Germinal center (tissue), 1 donor: Measurements from ENCODE around the gene SENP8.

ENCODE experiments used
- DNase-seq: peaks from one replicate; pipeline ENCODE4 v3.0.0; 2012; ENCODE audit warnings: mixed read lengths, low spot score

The SENP8 gene

DNA sequence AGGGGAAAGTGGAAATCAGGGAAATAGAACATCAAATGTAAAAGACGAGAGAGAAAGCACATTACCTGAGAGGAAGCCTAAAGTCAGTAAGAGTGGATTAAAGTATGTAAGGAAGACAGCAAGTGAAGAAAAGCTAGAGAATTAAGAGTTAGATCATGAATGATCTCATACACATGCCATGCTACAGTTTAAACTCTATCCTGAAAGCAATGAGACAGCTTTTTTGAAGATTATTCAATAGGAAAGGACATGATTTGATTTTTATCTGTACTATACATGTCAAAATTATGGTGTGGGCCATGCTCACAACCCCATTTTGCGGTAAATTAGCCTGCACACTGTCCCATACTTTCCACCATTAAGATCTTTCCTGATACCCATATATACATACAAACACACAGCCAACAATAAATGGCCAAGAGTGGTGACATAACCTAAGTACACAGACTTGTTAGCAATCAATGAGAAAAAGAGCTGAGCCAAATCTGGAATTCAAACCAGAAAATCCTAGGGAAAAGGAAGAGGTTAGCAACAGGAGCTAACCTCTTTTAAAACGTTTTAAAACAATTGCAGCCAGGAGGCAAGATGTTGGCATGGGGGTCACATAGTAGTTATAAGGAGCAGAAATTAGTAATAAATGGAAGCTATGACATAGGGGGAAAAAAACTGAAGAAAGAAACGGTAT lies 4.7 kb upstream of the SENP8 start:
- no peak for DNase-seq

DNA sequence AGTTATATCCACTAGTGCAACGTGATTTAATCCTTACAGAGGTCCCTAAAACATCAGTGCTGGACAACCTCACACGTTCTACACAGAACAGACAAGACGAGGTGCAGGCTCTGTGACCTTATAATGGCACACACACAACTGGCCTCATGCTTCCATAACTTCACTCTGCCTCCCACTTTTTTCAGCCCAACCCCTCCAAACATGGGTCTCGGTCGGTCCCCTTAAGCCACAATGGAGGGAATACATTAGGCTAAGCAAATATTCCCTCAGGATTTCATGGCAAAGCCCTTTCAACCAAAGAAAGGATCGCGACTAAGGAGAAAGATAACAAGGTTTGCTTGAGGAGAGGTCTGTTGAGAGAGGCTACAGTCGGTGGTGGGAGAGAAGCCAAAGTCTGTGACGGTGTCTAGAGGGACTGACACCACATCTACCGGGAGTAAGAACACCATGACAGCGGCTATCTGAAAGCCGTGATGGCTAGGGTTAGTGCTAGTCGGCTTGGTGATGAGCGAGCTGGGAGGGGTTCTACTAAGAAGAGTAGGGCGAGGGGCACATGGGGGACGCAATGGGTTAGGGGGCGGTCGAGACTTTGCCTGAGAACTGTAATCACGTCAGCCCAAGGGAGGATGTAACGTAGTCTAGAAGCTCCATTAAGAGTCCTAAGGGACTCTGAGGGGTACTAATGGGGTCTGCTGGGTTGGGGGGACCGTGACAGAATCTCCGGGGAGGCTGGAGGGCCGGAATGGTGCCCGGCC lies 1.3 kb upstream of the SENP8 start:
- peak; percentile 19 for DNase-seq

DNA sequence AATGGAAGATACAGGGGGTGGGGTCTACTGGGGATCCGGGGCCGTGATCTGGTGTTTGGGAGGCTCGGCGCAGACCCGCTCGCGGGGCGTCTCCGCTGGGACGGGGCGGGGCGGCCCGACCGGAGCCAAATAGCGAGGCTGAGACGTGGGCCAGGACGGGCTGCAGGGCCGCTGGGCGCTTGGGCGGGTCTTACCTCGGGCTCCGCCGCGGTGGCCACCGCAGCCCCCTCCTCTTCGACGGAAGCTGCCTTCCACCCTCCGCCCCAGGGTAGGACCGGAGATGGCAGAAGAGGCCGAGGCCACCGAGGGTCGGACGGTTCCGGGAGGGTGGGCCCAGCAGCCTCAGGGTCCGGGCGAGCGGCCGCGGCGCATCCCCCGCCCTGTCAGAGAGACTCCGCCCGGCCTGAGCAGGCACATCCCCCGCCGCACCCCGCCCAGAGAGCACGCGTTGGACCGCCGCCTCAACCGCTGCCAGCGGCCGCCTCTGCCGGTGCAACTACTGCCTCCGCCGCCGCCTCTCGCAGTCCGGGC lies 652 bp upstream of the SENP8 start:
- peak; percentile 76 for DNase-seq

DNA sequence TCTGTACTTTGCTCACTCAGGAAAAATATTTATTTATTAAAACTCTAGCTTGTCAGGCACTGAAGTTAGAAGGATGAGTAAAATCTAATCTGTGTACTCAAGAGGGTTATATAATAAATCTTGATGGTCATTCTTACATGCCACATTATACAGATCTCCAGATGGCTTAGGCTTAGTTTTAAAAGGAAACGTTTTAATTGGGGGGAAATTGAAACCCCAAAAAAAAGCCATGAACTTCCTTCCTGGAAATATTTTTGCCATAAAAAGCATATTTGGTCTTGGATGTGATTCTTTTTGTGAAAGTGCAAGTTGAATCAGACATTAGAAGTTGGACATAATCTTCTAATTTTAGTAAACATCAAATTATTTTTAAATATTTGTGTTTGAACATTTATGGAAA lies 6.0 kb downstream of the SENP8 start:
- no peak for DNase-seq

DNA sequence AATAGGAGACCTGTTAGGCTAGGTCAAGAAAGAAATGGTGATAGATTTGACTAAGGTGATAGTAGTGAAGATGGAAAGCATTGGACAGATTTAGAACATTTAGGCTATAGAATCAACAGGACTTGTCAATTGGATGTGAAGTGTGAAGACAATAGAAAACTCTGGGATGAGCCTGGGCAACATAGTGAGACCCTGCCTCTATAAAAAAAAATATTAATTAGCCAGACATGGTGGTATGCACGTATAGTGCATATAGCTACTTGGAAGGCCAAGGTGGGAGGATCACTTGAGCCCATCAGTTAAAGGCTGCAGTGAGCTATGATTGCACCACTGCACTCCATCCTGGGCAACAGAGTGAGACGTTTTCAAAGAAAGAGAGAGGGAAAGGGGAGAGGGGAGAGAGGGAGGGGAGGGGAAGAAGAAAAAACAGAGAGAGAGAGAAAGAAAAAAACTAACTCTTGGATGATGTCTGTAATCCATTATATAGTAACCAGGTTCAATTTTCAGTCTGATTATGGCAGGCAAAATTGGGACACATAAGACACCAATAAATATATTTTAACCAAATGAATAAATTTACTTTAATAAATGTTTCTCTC lies 9.6 kb downstream of the SENP8 start:
- no peak for DNase-seq

DNA sequence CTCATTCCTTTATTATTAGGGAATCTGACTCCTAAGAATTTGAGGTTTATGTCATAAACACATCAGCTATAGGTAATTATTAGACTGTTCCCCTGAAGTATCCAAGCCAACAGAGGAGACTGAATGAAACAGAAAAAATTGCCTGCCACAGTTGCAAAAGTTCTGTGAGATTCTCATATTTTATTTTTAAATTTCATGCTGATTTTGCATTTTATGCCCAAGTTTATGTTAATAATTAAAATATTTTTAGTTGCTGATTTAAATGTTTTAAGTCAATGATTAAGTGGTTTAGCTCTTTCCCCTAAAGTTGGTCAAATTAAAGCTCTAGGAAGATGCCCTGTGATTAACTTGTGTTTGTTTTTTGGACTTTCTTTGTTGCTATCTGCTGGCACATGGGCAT lies 10.2 kb downstream of the SENP8 start:
- no peak for DNase-seq

DNA sequence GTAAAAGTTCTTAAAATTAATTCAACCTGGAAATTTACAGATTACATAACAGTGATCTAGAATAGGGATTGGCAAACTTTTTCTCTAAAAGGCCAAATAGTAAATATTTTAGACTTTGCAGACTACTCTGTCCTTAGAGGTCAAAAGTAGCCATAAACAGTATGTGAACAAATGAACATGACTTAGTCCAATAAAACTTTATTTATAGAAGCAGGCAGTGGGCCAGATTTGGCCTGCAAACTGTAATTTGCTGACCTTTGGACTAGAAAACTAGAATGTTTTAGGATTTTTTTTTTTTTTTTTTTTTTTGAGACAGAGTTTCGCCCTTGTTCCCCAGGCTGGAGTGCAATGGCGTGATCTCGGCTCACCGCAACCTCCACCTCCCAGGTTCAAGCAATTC lies 12.1 kb downstream of the SENP8 start:
- no peak for DNase-seq

DNA sequence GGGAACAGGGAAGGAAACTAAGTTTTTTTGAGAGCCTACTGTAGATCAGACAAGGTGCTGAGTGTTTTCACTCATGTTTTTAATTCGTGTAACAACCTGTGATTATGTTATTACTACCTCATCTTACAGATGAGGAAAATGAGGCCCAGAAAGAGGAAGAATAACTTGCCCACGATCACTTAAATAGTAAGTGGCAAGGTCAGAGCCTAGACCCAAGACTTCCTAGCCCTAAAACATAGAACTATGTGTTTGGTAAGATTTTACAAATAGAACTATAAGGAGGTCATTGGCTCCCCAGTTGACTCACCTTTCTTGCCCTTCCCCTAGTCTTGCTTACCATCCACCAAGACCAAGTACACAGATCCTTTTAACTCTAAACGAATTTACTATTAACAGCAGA lies 13.7 kb downstream of the SENP8 start:
- DNase-seq, result no peak

DNA sequence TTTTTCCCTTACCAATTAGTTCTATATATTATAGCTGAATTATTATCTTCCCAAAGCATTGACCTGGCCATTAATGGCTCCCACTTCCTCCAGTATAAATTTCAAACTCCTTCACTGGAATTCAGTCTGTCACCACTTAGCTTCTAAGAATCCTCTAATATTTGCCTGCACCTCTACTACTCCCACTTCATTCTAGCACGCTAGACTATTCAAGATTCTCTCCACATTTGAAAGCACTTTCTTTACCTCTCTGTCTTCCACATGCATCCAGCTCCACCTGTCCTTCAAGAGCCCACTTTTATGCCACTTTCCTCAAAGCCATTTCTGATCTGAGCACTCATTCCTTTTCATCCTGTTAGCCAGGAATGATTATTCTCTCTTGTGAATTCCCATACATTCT lies 15.0 kb downstream of the SENP8 start:
- no peak for DNase-seq

DNA sequence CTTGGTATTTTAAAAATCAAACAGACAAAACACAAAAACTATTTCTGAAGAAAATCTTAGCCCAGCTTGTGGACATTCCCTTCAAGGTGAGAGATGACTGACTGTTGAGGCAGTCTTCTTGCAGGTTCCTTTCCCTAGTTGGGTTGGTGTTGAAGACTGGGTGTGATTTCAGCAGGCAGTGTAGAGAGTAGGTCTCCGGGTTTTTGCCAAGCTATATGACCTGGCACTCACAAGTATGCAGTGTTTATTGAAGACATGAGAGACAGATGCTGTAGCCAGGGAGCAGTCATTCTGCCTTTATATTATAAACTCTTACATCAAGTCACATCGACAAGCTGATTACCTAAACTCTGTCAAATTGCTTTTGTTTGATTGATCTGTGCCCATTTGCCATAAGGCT lies 17.5 kb downstream of the SENP8 start:
- no peak for DNase-seq

DNA sequence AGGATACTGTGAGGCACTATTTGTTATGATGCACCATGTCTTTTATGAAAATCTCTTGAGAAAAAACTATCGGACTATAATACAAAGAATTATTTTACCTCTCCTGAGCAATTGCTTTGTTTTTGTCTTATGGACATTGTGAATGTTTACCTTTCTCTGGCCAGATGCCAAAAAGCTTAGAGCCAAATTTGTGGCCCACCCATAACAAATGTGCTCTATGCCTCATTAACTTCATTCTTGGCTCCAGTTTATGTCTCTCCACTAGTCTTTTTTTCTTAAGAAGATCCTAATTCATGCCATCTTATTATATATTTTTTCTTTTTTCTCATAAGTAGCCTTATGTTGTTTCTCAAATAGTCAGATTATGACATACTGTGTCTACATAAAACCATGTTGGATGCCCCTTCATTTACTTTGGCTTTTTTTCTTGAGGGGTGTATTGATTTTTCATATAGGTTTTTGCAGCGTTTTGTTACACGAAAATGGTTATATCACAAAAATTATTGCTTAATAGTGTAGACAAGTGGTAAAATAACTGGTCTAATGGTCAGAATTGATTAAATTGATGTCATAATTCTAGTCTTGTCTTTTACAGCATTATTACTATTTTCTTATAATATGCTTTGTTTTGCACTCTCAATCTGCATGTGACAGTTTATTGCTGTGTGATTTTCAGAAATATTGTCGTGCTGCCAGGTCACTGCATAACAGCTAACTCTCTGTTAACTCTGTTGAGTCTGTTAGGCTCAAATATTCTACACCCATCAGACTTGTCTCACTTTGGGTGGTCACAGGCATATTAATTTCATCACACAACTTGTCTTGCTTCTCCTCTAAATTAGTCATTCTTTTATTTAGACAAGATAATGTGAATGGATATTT lies 18.2 kb downstream of the SENP8 start:
- DNase-seq, result no peak

DNA sequence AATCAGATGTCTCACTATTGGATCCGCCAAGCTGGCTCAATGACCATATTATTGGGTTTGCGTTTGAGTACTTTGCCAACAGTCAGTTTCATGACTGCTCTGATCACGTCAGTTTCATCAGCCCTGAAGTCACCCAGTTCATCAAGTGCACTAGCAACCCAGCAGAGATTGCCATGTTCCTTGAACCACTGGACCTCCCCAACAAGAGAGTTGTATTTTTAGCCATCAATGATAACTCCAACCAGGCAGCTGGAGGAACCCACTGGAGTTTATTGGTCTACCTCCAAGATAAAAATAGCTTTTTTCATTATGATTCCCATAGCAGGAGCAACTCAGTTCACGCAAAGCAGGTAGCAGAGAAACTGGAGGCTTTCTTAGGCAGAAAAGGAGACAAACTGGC lies 21.5 kb downstream of the SENP8 start:
- DNase-seq, result no peak

DNA sequence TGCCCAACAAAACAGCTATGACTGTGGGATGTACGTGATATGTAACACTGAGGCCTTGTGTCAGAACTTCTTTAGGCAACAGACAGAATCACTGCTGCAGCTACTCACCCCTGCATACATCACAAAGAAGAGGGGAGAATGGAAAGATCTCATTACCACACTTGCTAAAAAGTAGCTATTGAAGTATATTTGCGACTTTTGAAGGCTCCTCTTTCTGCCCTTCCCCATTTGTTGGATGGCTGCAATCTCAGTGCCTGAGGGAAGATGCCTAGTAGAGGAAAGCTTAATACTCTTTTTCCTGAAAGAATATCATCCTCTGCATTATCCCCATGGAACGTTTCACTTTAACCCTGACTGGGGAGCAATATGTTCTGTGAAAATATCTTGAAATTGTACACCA lies 21.9 kb downstream of the SENP8 start:
- DNase-seq, result no peak

DNA sequence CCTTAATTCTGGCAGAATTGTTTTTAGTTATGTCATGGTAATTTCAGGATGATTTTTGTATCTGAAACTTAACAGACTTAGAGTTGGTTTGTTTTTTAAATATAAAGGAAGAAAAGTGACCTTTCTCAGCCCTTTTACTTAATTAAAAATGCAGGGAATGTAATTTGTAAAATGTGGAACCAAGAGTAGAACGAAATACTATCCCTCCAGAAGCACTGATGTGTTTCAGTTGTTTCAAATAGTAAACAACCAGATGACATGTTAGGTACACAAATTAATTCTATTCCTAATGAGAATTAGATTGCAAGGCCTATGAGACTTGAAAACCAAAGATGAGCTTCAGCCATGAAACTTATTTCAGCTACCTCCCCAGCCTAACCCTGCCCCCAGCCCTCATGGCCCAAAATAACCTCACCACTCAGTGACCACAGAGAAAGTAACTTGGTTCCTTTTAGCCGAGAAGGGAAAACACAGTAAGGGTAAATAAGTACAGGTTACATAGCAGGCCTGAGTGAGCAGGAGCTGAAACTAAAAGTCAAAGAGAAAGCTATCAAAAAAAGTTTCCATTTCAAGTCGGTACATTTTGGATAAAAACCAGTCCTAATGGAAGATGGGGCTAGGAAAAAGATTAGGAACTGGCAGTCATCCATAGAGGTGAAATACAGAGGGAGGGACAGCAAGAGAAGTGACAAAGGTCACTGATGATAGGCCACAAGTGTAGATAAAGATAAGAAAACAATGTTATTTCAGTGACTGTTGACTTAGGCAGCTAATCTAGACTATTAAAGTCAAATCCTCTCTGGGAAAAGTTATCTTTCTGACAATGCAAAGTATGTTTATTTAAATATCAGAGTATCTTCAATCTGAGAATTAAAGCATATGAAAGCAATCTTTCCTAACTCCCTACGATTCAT lies 23.2 kb downstream of the SENP8 start:
- DNase-seq, result peak; percentile 60

DNA sequence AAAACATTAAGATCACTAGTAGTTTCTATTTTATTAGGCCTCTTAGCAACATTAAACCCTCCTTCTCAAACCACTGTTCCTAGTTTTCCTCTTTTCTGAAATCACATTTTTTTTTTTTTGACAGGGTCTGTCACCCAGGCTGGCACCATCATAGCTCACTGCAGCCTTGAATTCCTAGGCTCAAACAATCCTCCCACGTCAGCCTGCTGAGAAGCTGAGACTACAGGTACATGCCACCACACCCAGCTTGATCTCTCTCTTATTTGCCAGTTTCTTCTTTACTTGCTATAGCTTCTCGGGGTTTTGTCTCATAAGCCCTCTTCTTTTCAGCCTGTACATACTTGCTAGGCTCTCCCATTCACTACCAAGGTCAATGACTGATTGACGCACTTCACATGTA lies 28.0 kb downstream of the SENP8 start:
- no peak for DNase-seq

DNA sequence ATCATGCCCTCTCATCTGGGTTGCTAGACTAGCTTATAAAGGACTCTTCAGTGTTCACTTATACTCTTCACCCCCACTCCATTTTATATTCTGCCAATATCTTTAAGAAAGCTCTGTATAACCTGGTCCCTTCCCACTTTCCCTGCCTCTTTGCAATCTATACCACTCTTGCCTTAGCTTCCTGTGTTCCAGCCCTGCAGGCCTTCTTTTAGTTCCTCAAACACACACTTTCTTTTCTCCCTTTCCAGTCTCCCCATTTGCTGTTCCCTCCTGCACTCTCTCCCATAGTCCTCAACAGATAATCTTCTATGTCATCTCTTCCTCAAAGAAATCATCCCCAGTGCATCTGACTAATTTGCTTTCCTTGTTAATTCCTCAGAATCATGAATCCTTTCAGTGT lies 28.7 kb downstream of the SENP8 start:
- no peak for DNase-seq

DNA sequence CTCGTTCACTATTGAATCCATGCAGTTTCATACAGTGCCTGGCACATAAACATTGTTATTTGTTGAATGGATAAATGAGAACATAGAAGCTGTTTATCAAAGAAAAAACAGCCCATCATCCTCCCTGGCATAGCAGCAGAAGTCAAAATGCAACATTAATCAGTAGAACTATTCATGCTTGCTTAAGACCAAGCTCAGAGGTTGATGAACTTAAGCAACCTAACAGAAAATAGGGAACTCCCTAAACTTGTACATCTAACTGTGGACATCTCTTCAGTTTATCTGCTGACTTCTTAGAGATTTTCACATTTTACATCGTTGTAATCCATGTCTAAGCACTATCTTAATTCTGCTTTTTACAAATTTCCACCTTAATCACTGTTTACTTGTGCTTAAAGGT lies 29.2 kb downstream of the SENP8 start:
- no peak for DNase-seq

DNA sequence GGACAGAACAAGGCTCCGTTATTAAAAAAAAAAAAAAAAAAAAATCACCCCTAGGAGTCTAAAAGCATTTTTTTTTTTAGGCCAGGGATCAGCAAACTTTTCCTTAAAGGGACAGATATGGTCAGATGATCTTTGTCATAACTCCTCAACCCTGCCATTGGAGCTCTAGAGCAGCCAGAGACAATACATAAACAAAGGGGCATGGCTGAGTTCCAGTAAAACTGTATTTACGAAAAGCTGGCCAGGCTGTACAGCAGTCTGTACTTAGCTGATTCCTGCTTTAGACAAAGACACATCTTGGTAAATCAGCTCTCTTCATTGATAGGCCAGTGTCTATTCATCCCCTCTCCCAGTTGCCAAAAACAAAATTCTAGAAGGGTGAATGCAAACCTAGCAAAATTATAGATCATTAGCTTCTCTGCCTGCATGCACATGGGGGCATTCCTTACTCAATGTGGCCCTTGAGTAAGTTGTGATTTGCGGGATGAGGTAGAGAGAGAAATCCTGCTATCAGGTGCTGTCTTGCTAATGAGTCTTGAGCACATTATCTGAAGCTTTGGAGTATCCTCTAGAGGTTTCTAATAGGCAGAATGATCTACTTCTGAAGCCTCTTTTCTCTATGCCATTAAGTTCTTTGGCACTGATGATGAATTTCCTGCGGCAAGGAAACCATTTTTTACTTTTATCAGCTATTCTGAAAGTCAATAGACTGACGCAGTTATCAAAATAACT lies 35.2 kb downstream of the SENP8 start:
- DNase-seq, result no peak

DNA sequence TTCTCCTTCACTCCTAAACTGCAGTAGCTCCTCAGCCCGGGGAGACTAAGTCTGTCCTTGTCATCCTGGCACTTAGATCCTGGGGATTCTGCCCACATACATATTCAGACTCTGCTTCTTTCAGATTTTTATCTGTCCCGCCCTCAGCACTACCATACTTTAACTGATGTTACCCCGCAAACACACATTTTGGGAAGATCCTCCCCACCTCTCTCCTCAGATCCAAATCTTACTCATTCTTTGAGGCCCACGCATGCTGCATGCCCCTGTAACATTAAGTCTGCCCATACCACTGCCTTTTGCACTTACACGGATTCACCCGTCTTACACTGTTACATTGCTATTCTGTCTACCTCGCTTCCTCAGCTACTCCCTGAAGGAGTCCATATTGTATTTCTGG lies 36.1 kb downstream of the SENP8 start:
- DNase-seq, result no peak

DNA sequence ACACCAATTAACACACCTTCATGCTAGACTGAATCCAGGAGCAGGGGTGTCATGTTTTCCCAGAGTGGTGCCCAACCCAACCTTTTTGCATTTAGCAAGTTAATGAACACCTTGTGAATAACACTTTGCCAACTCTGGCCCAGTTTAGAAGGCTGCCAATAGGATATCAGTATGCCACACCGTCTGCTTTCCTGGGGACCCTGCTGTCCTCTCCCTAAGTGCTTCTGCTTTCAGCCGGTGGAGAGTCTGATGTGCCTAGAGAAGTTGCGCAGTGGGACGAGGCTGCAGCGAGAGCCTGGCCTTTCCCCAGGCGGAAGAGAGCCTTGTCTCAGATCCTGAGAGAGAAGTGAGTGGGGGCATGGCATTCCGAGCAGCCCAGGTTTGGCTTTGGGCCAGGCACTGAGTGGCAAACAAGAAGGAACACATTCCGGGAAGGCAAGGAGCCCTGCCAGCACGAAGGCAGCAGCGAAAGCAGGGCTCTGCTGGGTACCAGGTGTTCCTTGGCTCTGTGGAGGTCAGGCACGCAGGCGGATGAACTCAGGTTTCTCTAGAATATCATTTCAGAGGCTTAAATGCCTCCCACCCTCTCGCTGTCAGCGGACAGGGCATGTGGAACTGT lies 36.9 kb downstream of the SENP8 start:
- no peak for DNase-seq
